ENCODE measurements around the gene PTPN4. TPM values are rescaled to one million over a fixed set of nuclear protein-coding genes. Genes with fewer than 3 reads are reported as not detected.

PTPN4 gene
- total and polyA plus RNA-seq, 12 donors: 5.2 to 56.5 (median 40.6) TPM

- Histone ChIP-seq H3K9me3 (replicated peaks in 1 of 3) (no peaks in the 10 kb centered on the region), H3K4me1 (replicated peaks in 1 of 2) (peaks cover 12 to 20% of the 10 kb centered on the region in 2 donors), H3K36me3 (replicated peaks in 1 of 2) (no peaks in the 10 kb centered on the region), H3K4me3 (no peak overlapping the region), H3K27me3 (no peaks in the 10 kb centered on the region), H3K27ac (no peak overlapping the region)
- intact Hi-C loops (cut with DNase I): no loop called here
- no peak for TF ChIP-seq POLR2A (IDR thresholded peaks at IDR 0.05)
- TF ChIP-seq, protein P1, sequence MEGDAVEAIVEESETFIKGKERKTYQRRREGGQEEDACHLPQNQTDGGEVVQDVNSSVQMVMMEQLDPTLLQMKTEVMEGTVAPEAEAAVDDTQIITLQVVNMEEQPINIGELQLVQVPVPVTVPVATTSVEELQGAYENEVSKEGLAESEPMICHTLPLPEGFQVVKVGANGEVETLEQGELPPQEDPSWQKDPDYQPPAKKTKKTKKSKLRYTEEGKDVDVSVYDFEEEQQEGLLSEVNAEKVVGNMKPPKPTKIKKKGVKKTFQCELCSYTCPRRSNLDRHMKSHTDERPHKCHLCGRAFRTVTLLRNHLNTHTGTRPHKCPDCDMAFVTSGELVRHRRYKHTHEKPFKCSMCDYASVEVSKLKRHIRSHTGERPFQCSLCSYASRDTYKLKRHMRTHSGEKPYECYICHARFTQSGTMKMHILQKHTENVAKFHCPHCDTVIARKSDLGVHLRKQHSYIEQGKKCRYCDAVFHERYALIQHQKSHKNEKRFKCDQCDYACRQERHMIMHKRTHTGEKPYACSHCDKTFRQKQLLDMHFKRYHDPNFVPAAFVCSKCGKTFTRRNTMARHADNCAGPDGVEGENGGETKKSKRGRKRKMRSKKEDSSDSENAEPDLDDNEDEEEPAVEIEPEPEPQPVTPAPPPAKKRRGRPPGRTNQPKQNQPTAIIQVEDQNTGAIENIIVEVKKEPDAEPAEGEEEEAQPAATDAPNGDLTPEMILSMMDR (IDR thresholded peaks at IDR 0.05): no peak
- DNase-seq: no peak
- WGBS, 4 donors: 68 to 97% (median 90%) methylated on average over 4 of the region's 4 CpGs
Measured at GRCh38 chr2:119859528-119859927, 99.8 kb downstream of the PTPN4 start.

DNA sequence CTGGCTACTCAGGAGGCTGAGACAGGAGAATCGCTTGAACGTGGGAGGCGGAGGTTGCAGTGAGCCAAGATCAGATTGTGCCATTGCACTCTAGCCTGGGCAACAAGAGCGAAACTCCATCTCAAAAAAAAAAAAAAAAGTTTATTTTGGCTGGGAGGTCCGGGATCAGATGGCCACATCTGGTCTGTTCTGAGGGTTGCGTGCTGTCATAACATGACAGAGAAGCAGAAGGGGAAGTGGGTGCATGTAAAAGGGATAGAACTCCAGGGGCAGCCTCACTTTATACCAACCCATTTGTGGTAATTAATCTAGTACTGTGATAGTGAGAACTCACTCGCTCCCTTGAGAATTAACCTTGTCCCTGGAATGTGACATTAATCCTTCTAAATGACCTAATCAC, 101.2 kb downstream of the PTPN4 start:
- intact Hi-C loops (cut with DNase I): no loop called here

GRCh38 chr2:119862127-119862889, 102.6 kb downstream of the PTPN4 start:
- Histone ChIP-seq H3K4me1 (replicated peaks in 1 of 2) (peaks cover 12 to 20% of the 10 kb centered on the region in 2 donors), H3K9me3 (replicated peaks in 1 of 3) (no peaks in the 10 kb centered on the region), H3K27me3 (no peaks in the 10 kb centered on the region), H3K4me3 (no peak overlapping the region), H3K36me3 (replicated peaks in 1 of 2) (no peaks in the 10 kb centered on the region), H3K27ac (no peak overlapping the region)
- TF ChIP-seq POLR2A (IDR thresholded peaks at IDR 0.05): no peak
- TF ChIP-seq, protein P1 (IDR thresholded peaks at IDR 0.05): no peak
- intact Hi-C loops (cut with DNase I): no loop called here
- WGBS, 4 donors: 38 to 48% (median 45%) methylated on average over 3 of the region's 3 CpGs
- no peak for DNase-seq

More for the DNA sequence above, 101.2 kb downstream of the PTPN4 start:
- Histone ChIP-seq H3K27me3 (no peaks in the 10 kb centered on the region), H3K36me3 (replicated peaks in 1 of 2) (no peaks in the 10 kb centered on the region), H3K4me3 (no peak overlapping the region), H3K27ac (no peak overlapping the region), H3K4me1 (replicated peaks in 1 of 2) (peaks cover 12 to 20% of the 10 kb centered on the region in 2 donors), H3K9me3 (replicated peaks in 1 of 3) (no peaks in the 10 kb centered on the region)
- DNase-seq: no peak
- TF ChIP-seq, protein P1 (IDR thresholded peaks at IDR 0.05): no peak
- TF ChIP-seq POLR2A (IDR thresholded peaks at IDR 0.05): no peak
- 75 to 79% (median 76%) methylated on average over 7 of the region's 7 CpGs for WGBS, 4 donors

DNA sequence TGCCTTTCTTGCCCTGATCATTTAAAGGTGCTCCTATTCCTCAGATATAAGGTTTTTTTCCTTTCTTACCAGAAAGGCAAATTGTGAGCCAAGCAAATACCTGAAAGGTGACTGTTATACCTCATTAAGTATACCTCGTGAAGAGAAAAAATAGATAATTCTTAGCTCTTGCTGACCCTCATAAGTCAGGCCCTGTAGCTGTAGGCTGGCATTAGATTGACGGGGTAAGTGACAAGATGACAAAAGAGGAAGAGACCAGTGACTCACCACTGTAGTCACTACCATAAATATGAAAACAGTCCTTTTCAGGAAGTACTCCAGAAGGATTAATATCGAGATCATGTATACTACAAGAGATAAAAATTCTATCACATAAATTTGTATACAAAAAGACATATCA, 104.6 kb downstream of the PTPN4 start:
- 35 to 49% (median 42%) methylated on average over 3 of the region's 3 CpGs for WGBS, 4 donors
- Histone ChIP-seq H3K27ac (no peak overlapping the region), H3K4me1 (replicated peaks in 1 of 2) (peaks cover 12 to 20% of the 10 kb centered on the region in 2 donors), H3K36me3 (replicated peaks in 1 of 2) (no peaks in the 10 kb centered on the region), H3K27me3 (no peaks in the 10 kb centered on the region), H3K9me3 (replicated peaks in 1 of 3) (no peaks in the 10 kb centered on the region), H3K4me3 (no peak overlapping the region)
- intact Hi-C loops (cut with DNase I): no loop called here
- no peak for DNase-seq
- TF ChIP-seq, protein P1 (IDR thresholded peaks at IDR 0.05): no peak

Measured in adrenal gland (tissue), 12 donors.